ENCODE results near the gene PRR4. TPM values are rescaled to one million over a fixed set of nuclear protein-coding genes. Genes with fewer than 3 reads are reported as not detected.

The PRR4 gene
- total RNA-seq, 2 donors from 2014 or later: 0.72 to 1.0 TPM

GRCh38 chr12:10829994-10830393 lies 19.3 kb downstream of the PRR4 start:
- intact Hi-C loops (cut with DNase I): no loop called here
- Histone ChIP-seq H3K27ac (no peak overlapping the region), H3K36me3 (no peaks in the 10 kb centered on the region), H3K9ac (ENCODE audit: low read depth in 2 of 2, low read length in 2 of 2) (no peak overlapping the region), H3K4me3 (no peak overlapping the region), H3K27me3 (no peaks in the 10 kb centered on the region), H3K4me1 (no peaks in the 10 kb centered on the region), H3K9me3 (no peaks in the 10 kb centered on the region)
- DNase-seq: no peak
- TF ChIP-seq, protein P1, sequence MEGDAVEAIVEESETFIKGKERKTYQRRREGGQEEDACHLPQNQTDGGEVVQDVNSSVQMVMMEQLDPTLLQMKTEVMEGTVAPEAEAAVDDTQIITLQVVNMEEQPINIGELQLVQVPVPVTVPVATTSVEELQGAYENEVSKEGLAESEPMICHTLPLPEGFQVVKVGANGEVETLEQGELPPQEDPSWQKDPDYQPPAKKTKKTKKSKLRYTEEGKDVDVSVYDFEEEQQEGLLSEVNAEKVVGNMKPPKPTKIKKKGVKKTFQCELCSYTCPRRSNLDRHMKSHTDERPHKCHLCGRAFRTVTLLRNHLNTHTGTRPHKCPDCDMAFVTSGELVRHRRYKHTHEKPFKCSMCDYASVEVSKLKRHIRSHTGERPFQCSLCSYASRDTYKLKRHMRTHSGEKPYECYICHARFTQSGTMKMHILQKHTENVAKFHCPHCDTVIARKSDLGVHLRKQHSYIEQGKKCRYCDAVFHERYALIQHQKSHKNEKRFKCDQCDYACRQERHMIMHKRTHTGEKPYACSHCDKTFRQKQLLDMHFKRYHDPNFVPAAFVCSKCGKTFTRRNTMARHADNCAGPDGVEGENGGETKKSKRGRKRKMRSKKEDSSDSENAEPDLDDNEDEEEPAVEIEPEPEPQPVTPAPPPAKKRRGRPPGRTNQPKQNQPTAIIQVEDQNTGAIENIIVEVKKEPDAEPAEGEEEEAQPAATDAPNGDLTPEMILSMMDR (IDR thresholded peaks at IDR 0.05): no peak

- intact Hi-C loops (cut with DNase I): no loop called here
- TF ChIP-seq, protein P1 (IDR thresholded peaks at IDR 0.05): no peak
- no peak within 1 kb of the TSS for H3K27ac ChIP-seq
Observed at GRCh38 chr12:10826258-10826657, 23.0 kb downstream of the PRR4 start, which contains the start of gene TAS2R10. Gene TAS2R10, minus strand, starts transcription at chr12:10826358. Its CDS starts 89 bp downstream, at chr12:10826269.

DNA sequence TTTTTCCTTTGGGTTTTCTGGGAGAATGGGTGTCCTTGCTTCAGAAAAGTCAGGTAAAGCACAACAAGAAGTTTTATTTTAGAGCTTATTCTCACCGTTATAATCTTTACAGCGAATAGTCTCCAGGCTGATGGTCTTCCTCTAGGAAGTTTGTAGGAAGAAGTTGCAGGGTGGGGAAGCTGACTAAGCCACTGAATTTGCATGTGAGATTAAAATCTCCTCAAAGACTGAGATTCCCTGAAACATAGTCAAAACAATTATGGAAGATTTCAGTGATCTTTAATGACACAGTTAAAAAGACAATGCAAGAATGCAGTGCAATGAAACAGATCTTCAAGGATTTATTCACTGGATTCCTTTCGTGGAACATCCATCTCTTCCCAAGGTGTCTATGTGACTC lies 24.3 kb downstream of the PRR4 start:
- Histone ChIP-seq H3K9ac (ENCODE audit: low read depth in 2 of 2, low read length in 2 of 2) (no peak overlapping the region), H3K27me3 (no peaks in the 10 kb centered on the region), H3K36me3 (no peaks in the 10 kb centered on the region), H3K4me3 (no peak overlapping the region), H3K27ac (no peak overlapping the region), H3K9me3 (no peaks in the 10 kb centered on the region), H3K4me1 (no peaks in the 10 kb centered on the region)
- intact Hi-C loops (cut with DNase I): no loop called here
- TF ChIP-seq, protein P1 (IDR thresholded peaks at IDR 0.05): no peak
- no peak for DNase-seq

More at GRCh38 chr12:10826258-10826657, 23.0 kb downstream of the PRR4 start, which contains the start of gene TAS2R10:
- H3K4me3 ChIP-seq: no peak within 1 kb of the TSS
- no peaks in the 10 kb centered on the region for H3K27me3 ChIP-seq
- H3K9me3 ChIP-seq: no peaks in the 10 kb centered on the region
- H3K9ac ChIP-seq (ENCODE audit: low read depth in 2 of 2, low read length in 2 of 2): no peak within 1 kb of the TSS
- H3K36me3 ChIP-seq: no peaks in the 10 kb centered on the region
- no peak for DNase-seq
- H3K4me1 ChIP-seq: no peaks in the 10 kb centered on the region

DNA sequence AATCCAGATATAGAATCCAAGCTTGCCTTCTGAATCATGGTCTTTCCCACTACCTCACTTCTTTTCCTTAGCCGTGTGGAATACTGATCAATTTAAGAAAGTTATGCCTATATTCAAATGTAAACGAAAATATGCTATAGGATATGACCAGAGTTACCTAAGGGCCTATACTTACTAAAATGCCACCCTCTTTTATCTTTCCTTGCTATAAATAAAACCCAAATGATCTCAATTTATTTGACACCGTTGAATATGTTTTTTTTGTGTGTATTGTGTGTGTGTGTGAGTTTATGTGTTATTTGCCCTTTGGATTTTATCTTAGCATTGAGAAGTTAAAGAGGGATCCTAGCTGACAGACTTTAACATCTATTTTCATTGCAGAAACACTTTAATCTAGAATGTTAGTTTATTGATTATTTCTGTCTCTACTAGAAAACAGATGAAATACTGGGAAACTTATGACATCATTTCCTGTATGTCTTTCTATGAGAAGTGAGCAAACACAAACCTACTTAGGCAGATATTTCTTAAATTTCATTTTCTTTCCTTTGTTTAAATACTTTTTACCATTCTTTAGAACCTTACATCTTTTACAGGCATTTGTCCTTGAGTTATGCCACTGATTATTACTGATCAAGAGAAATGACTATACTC lies 37.3 kb downstream of the PRR4 start:
- H3K9me3 ChIP-seq: no peaks in the 10 kb centered on the region
- no peak for DNase-seq
- H3K4me3 ChIP-seq: no peak overlapping the region
- no peaks in the 10 kb centered on the region for H3K36me3 ChIP-seq
- no peaks in the 10 kb centered on the region for H3K4me1 ChIP-seq
- no peak overlapping the region for H3K9ac ChIP-seq (ENCODE audit: low read depth in 2 of 2, low read length in 2 of 2)
- no peak overlapping the region for H3K27ac ChIP-seq
- no peaks in the 10 kb centered on the region for H3K27me3 ChIP-seq
- TF ChIP-seq, protein P1 (IDR thresholded peaks at IDR 0.05): no peak
- intact Hi-C loops (cut with DNase I): no loop called here

GRCh38 chr12:10810068-10810467 lies 39.2 kb downstream of the PRR4 start, which contains the start of gene TAS2R9:
Gene TAS2R9, minus strand, starts transcription at chr12:10810168. Its CDS starts 93 bp downstream, at chr12:10810075.
- no peaks in the 10 kb centered on the region for H3K36me3 ChIP-seq
- no peak within 1 kb of the TSS for H3K4me3 ChIP-seq
- H3K27ac ChIP-seq: no peak within 1 kb of the TSS
- intact Hi-C loops (cut with DNase I): no loop called here
- DNase-seq: no peak
- TF ChIP-seq, protein P1 (IDR thresholded peaks at IDR 0.05): no peak
- no peak within 1 kb of the TSS for H3K9ac ChIP-seq (ENCODE audit: low read depth in 2 of 2, low read length in 2 of 2)
- no peaks in the 10 kb centered on the region for H3K4me1 ChIP-seq
- H3K27me3 ChIP-seq: no peaks in the 10 kb centered on the region
- no peaks in the 10 kb centered on the region for H3K9me3 ChIP-seq

Data from colonic mucosa (tissue), 4 donors.